ENCODE results near the gene MRPS18B.
A peak's percentile ranks its signal among the peaks of the same experiment; 100 is the strongest.
"Not testable (repeated sequence)": the region's sequence is repeated elsewhere in the genome, so short reads cannot be mapped to it uniquely, and the experiment has no call there.

Gene MRPS18B

GRCh38 chr6:30643656-30644055 is 26.0 kb downstream of the MRPS18B start:
- DNase-seq (ENCODE audit: low read depth in 2 of 2), result no peak

- no peak for DNase-seq (ENCODE audit: low read depth in 2 of 2)
Measured at GRCh38 chr6:30644769-30645168, 27.1 kb downstream of the MRPS18B start.

DNA sequence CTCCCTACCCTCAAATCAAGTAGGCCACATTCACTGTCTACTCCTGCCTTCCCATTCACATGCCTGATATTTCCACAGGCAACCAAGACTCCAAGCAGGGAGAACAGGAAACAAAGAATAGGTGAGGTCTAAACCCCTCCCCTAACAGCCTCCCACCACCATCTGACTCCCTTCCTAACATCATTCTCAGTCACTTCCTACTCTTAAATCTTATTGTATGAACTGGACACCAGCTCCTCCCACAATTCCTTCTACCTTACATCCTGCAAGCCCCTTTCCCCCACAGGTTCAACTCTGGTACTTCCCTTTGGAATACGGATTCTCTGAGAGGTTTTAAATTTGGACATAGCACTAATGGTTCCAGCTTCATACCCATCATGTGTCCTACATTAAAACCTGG is 28.3 kb downstream of the MRPS18B start:
- DNase-seq (ENCODE audit: low read depth in 2 of 2), result no peak

- peak; percentile 74 to 87 for DNase-seq (ENCODE audit: low read depth in 2 of 2)
Measured at GRCh38 chr6:30646450-30647241, 29.0 kb downstream of the MRPS18B start, which contains the start of gene C6orf136. Gene C6orf136 (plus strand): TSS chr6:30647133. CDS start chr6:30647232, 99 bp downstream.

DNA sequence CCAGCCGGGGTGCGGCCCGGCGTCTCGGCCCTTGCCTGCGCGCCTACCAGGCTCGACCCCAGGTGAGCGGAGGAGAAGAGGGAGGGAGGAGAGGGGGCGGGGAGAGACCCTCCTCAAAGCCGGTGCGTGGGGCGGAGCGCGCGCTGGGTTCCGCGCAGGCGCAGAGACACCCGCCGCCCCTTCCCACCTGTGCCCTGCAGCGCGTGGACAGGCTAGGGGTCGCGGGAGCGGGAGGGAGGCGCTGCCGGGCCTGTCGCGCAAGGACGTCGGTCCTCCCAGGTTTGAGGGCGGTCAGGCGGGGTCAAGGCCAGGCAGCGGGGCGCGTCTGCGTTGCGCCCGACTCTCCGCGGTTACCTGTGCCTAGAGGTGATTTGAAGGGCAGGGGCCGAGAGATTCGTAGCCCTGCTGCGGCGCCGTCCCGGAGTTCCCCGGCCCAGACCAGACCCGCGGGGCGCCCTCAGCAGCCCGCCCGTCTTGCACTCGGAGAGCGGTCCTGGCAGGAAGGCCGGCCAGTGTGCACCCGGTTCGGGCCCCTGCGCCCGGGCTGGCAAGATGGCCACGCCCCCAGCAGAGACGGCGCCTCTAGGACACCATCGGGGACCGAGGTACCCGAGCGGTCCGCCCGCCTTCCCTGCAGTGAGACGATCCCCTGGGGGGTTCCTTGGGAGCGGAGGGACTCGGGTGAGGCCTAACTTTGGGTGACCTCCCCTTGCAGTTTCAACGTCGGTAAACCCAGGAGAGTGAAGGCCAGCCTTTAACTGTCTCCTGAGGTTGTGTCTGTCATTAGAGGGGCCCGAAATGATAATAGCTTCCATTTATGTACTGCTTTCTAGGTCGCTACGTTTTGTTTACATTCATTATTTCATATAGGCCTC is 29.8 kb downstream of the MRPS18B start:
- peak; percentile 66 to 69 for DNase-seq (ENCODE audit: low read depth in 2 of 2)

- no peak for DNase-seq (ENCODE audit: low read depth in 2 of 2)
Measured at GRCh38 chr6:30651143-30651542, 33.5 kb downstream of the MRPS18B start.

DNA sequence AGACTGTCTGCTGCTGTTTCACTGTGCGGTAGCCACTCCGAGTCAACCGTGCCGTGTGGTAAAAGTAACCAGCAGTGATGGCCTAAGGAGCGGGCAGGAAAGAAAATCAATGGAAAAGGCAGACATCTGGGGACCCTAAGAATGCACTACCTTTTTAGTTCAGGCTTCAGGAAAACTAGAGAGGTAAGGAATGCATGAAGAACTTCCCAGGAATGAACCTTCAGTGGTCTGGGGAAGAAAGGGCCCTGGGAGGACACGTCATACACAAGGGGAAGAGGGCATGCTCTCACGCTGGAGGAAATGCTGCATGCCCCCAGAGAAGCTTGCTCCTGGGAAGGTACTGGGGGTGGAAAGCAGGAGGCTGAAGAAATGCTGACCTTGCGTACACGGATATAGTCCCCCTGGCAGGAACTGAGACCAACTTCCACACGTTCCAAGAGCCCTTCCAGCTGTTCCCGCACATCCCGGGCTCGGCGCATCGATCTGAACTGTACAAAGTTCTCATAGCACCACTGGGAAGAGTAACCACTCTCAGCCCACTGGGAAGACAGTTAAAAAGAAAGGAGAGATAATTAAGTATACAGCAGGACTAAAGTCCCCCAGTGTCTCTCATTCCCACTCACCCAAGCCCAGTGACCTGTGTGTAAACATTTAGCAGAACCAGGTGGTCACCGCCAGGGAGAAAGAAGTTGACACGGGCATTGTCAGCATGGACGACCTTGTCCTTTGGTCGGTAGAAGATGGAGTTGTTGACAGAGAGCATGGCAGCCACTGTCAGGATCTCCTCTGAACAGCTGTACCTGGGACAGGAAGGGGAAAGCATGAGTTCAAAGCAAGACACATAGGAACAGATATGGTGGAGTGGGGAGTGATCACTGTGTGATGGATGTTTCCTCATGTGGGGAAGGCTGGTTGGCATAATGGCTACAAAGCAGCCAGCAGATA is 37.4 kb downstream of the MRPS18B start:
- no peak for DNase-seq (ENCODE audit: low read depth in 2 of 2)

- no peak for DNase-seq (ENCODE audit: low read depth in 2 of 2)
Measured at GRCh38 chr6:30655743-30656094, 38.1 kb downstream of the MRPS18B start.

- DNase-seq (ENCODE audit: low read depth in 2 of 2), result no peak
Measured at GRCh38 chr6:30656513-30656912, 38.9 kb downstream of the MRPS18B start.

DNA sequence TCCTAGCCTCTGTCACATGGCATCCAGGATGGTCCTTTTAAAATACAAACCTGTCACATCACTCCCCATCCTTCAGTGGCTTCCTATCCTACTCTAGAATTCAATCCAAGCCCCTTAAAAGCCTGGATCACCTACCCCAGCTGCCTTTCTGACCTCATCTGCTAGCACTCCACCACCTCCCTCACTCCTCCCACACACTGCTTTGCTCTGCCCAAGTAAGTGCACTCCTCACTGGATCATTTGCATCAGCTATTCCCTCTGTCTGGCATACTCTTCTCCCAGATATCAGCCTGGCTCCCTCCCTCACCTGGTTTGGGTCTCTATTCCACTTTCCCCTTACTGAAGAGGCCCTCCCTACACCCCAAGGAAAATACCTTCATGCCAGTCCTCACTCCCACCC is 39.8 kb downstream of the MRPS18B start:
- DNase-seq (ENCODE audit: low read depth in 2 of 2), result no peak

DNA sequence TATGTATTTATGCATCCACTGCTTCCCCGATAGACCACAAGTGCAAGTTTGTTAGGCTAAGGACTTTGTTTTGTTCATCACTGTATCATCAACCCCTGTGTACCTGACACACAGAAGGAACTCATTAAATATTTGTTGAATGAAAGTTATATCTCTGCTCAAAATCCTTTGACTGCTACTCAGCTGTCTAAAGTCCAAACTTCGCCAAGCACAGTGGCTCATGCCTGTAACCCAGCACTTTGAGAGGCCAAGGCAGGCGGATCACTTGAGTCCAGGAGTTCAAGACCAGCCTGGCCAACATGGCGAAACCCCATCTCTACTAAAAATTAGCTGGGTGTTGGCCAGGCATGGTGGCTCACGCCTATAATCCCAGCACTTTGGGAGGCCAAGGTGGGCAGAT is 40.3 kb downstream of the MRPS18B start:
- DNase-seq (ENCODE audit: low read depth in 2 of 2), result not testable (repeated sequence)

- DNase-seq (ENCODE audit: low read depth in 2 of 2), result no peak
Measured at GRCh38 chr6:30664994-30665767, 47.5 kb downstream of the MRPS18B start.

DNA sequence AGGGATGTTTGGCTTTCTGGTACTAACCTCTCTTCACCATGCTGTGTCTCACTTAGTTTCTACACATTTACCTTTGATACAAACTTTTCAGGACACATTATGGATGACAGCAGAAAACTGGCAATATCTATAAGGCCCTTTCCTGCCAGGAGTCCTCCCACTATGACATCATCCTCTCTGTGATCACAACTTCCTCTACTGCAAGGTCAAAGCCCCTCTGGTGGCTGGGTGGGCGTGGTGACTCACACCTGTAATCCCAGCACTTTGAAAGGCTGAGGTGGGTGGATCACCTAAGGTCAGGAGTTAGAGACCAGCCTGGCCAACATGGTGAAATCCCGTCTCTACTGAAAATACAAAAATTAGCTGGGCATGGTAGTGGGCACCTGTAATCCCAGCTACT is 48.7 kb downstream of the MRPS18B start:
- DNase-seq (ENCODE audit: low read depth in 2 of 2), result not testable (repeated sequence)

- no peak for DNase-seq (ENCODE audit: low read depth in 2 of 2)
Measured at GRCh38 chr6:30670760-30671527, 53.3 kb downstream of the MRPS18B start.

GRCh38 chr6:30672445-30673253 is 55.0 kb downstream of the MRPS18B start, which contains the start of gene DHX16:
Gene DHX16 (minus strand): TSS chr6:30673006. CDS start chr6:30672841, 165 bp downstream.
- DNase-seq (ENCODE audit: low read depth in 2 of 2), result peak; percentile 78 to 91

Data from stimulated activated CD4-positive, alpha-beta T cell treated with anti-CD3 and anti-CD28 coated beads, Interleukin-12 subunit alpha, Interleukin-12 subunit beta, amount 100 ng/mL, for 24 hours (primary cell).